Measurements from ENCODE around the gene LRRC1. TPM values are rescaled to one million over a fixed set of nuclear protein-coding genes. Genes with fewer than 3 reads are reported as not detected.

Gene LRRC1
- total and polyA plus RNA-seq, 10 of the 15 experiments (the other 5 are each of a cell fraction or from before 2014, with no cell fraction given), result 0.35 to 9.3 (median 0.63) TPM

DNA sequence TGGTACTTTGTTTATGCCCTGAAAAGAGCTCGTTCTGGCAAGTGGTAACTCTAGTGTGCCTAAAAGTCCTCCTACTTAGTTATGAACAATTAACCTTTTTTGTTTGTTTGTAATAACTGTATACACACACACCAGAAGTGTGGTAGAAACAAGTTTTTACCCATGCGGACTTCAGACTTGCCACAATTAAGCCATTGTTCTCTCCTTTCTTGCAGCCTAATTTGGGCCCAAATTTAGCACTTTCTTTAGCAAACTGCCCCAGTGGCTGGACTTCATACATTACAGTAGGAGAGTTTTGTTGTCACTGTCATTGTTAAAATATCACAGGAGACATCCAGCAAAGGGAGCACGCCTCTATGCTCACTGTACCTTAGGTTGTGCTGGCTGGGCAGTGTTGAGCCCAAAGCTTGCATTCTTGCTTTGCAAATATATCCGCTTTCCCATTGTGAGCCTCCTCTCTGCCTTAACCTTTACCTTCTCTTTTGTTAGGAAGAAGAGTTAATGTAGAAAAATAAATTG is 53.0 kb downstream of the LRRC1 start:
- H3K79me2 ChIP-seq (ENCODE audit: control insufficient read depth, insufficient read depth, low read length), result no peaks in the 10 kb centered on the region
- POLR2A ChIA-PET, result no interaction called here
- in situ Hi-C loops (cut with MboI) (no loop called here), intact Hi-C loops (cut with micrococcal nuclease; ENCODE audit: unreplicated experiment) (no loop called here)
- DNase-seq (ENCODE audit: low read depth, low spot score), result no peak
- RAD21 ChIA-PET (ENCODE audit: unreplicated experiment), result no interaction called here
- H3K9ac ChIP-seq (ENCODE audit: control insufficient read depth, insufficient read depth, low read length), result no peak overlapping the region
- SMC1A ChIA-PET (ENCODE audit: uncharacterized antibody, unreplicated experiment), result interaction anchor here (1.5 kb wide), 1 partner anchor 13 kb away, joined by 3 read pairs; no protein-coding TSS in a partner anchor
- no peak overlapping the region for H2AFZ ChIP-seq (ENCODE audit: control insufficient read depth, low read depth, low read length)
- no peaks in the 10 kb centered on the region for H3K27me3 ChIP-seq (replicated peaks in 1 of 2; ENCODE audit: control insufficient read depth in 2 of 2, insufficient read depth in 2 of 2, low read length in 1 of 2)
- H3K4me3 ChIP-seq, result no peak overlapping the region
- H3K9me3 ChIP-seq (replicated peaks; ENCODE audit: control insufficient read depth, insufficient read depth, low read length), result no peaks in the 10 kb centered on the region
- 25% methylated on average over 4 of the region's 4 CpGs for WGBS (ENCODE audit: insufficient coverage, insufficient replicate concordance, low lambda C conversion rate, missing lambda C conversion rate)
- no peaks in the 10 kb centered on the region for H3K36me3 ChIP-seq (ENCODE audit: control insufficient read depth in 2 of 2, insufficient read depth in 2 of 2, low read length in 1 of 2)
- FAIRE-seq, result no peak
- no peaks in the 10 kb centered on the region for H4K20me1 ChIP-seq (ENCODE audit: control insufficient read depth, insufficient read depth)
- CTCF ChIA-PET, result no interaction called here
- H3K4me2 ChIP-seq (ENCODE audit: control insufficient read depth, insufficient read depth), result no peak overlapping the region
- no TSS peak for BruUV-seq (replicated peaks)
- no peak overlapping the region for H3K27ac ChIP-seq (ENCODE audit: control insufficient read depth, insufficient read depth)
- H3K4me1 ChIP-seq (ENCODE audit: control insufficient read depth, insufficient read depth, low read length), result no peaks in the 10 kb centered on the region
- TF ChIP-seq, protein P1, sequence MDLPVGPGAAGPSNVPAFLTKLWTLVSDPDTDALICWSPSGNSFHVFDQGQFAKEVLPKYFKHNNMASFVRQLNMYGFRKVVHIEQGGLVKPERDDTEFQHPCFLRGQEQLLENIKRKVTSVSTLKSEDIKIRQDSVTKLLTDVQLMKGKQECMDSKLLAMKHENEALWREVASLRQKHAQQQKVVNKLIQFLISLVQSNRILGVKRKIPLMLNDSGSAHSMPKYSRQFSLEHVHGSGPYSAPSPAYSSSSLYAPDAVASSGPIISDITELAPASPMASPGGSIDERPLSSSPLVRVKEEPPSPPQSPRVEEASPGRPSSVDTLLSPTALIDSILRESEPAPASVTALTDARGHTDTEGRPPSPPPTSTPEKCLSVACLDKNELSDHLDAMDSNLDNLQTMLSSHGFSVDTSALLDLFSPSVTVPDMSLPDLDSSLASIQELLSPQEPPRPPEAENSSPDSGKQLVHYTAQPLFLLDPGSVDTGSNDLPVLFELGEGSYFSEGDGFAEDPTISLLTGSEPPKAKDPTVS (IDR thresholded peaks at IDR 0.05; ENCODE audit: low read depth, low read length), result no peak
- no peak for TF ChIP-seq GATAD2B (conservative IDR thresholded peaks at IDR 0.05; ENCODE audit: low read depth)
- TF ChIP-seq TCF3 (IDR thresholded peaks at IDR 0.05; ENCODE audit: borderline replicate concordance, insufficient read depth, low read depth, low read length), result no peak
- TF ChIP-seq, protein P2, sequence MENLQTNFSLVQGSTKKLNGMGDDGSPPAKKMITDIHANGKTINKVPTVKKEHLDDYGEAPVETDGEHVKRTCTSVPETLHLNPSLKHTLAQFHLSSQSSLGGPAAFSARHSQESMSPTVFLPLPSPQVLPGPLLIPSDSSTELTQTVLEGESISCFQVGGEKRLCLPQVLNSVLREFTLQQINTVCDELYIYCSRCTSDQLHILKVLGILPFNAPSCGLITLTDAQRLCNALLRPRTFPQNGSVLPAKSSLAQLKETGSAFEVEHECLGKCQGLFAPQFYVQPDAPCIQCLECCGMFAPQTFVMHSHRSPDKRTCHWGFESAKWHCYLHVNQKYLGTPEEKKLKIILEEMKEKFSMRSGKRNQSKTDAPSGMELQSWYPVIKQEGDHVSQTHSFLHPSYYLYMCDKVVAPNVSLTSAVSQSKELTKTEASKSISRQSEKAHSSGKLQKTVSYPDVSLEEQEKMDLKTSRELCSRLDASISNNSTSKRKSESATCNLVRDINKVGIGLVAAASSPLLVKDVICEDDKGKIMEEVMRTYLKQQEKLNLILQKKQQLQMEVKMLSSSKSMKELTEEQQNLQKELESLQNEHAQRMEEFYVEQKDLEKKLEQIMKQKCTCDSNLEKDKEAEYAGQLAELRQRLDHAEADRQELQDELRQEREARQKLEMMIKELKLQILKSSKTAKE (IDR thresholded peaks at IDR 0.05; ENCODE audit: low read depth, poor library complexity, severe bottlenecking), result no peak
- TF ChIP-seq LARP7 (IDR thresholded peaks at IDR 0.05), result no peak
- no peak for TF ChIP-seq SREBF2 (IDR thresholded peaks at IDR 0.05; ENCODE audit: low read length)
- TF ChIP-seq RAD21 (IDR thresholded peaks at IDR 0.05; ENCODE audit: insufficient read depth, low read depth, low read length), result no peak
- TF ChIP-seq STAT1 (conservative IDR thresholded peaks at IDR 0.05), result no peak
- no peak for TF ChIP-seq ZNF274 (IDR thresholded peaks at IDR 0.05; ENCODE audit: insufficient read depth, insufficient read length)
- TF ChIP-seq SMAD5 (IDR thresholded peaks at IDR 0.05; ENCODE audit: low read depth), result no peak
- no peak for TF ChIP-seq CHD1 (IDR thresholded peaks at IDR 0.05; ENCODE audit: low read depth, low read length)
- TF ChIP-seq IKZF1 (conservative IDR thresholded peaks at IDR 0.05), result no peak
- TF ChIP-seq, protein P3, sequence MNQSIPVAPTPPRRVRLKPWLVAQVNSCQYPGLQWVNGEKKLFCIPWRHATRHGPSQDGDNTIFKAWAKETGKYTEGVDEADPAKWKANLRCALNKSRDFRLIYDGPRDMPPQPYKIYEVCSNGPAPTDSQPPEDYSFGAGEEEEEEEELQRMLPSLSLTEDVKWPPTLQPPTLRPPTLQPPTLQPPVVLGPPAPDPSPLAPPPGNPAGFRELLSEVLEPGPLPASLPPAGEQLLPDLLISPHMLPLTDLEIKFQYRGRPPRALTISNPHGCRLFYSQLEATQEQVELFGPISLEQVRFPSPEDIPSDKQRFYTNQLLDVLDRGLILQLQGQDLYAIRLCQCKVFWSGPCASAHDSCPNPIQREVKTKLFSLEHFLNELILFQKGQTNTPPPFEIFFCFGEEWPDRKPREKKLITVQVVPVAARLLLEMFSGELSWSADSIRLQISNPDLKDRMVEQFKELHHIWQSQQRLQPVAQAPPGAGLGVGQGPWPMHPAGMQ (IDR thresholded peaks at IDR 0.05; ENCODE audit: borderline replicate concordance), result no peak
- TF ChIP-seq TAF1 (IDR thresholded peaks at IDR 0.05; ENCODE audit: borderline replicate concordance, low read depth, low read length), result no peak
- ATAC-seq, result no peak

Measured in GM12878 (cell line).